Measurements from ENCODE around the gene METRN. TPM values are rescaled to one million over a fixed set of nuclear protein-coding genes. Genes with fewer than 3 reads are reported as not detected.

METRN gene
- total RNA-seq, 6 experiments from 2014 or later = 14.0 to 43.7 (median 26.2) TPM

DNA sequence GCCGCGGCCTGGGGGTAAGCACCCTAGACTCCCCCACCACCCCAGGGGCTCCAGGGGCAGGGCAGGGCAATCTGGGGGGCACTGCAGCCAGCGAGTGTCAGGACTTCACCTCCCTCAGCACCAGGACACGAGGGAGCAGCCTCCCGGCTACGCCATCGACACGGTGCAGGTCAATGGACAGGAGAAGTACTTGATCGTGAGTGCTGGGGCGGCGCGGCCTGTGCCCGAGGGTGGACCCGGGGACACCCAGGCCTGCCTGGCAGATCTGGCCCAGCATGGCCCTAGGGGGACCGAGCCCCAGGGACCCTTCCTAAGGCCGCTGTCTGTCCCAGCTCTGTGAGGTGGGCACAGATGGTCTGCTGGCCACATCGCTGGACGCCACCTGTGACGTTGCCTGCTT is 42.5 kb upstream of the METRN start:
- WGBS (ENCODE audit: insufficient coverage, low coverage, low lambda C conversion rate, missing lambda C conversion rate) = no CpG with 5 or more reads among the region's 19 CpGs
- TF ChIP-seq, protein P1, sequence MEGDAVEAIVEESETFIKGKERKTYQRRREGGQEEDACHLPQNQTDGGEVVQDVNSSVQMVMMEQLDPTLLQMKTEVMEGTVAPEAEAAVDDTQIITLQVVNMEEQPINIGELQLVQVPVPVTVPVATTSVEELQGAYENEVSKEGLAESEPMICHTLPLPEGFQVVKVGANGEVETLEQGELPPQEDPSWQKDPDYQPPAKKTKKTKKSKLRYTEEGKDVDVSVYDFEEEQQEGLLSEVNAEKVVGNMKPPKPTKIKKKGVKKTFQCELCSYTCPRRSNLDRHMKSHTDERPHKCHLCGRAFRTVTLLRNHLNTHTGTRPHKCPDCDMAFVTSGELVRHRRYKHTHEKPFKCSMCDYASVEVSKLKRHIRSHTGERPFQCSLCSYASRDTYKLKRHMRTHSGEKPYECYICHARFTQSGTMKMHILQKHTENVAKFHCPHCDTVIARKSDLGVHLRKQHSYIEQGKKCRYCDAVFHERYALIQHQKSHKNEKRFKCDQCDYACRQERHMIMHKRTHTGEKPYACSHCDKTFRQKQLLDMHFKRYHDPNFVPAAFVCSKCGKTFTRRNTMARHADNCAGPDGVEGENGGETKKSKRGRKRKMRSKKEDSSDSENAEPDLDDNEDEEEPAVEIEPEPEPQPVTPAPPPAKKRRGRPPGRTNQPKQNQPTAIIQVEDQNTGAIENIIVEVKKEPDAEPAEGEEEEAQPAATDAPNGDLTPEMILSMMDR (IDR thresholded peaks at IDR 0.05) = no peak
- no peak for TF ChIP-seq POLR2A (IDR thresholded peaks at IDR 0.05)
- Histone ChIP-seq H3K27ac (no peak overlapping the region), H3K27me3 (no peaks in the 10 kb centered on the region), H3K9me3 (no peaks in the 10 kb centered on the region), H3K4me1 (peaks cover 0 to 14% (median 2%) of the 10 kb centered on the region in 4 donors), H3K36me3 (peaks cover 0 to 43% (median 15%) of the 10 kb centered on the region in 4 donors), H3K4me3 (no peak overlapping the region)
- intact Hi-C loops (cut with DNase I) = no loop called here
- ATAC-seq (no peak), DNase-seq (no peak)

DNA sequence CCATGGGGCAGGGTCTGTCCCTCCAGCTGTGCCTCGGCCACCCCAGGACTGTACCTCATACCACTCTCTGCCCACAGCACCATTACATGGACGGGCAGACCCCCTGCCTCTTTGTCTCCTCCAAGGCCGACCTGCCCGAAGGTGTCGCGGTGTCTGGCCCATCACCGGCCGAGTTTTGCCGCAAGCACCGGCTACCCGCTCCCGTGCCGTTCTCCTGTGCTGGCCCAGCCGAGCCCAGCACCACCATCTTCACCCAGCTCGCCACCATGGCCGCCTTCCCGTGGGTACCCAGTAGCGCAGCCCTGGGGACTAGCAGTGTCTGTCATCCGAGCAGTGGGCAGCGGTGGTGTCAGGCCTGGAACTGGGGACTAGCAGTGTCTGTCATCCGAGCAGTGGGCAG is 42.1 kb upstream of the METRN start:
- no peak for ATAC-seq
- TF ChIP-seq, protein P1 (IDR thresholded peaks at IDR 0.05) = no peak
- TF ChIP-seq POLR2A (IDR thresholded peaks at IDR 0.05) = no peak
- Histone ChIP-seq H3K4me1 (peaks cover 0 to 10% (median 0%) of the 10 kb centered on the region in 4 donors), H3K36me3 (peaks cover 0 to 43% (median 15%) of the 10 kb centered on the region in 4 donors), H3K27me3 (no peaks in the 10 kb centered on the region), H3K9me3 (no peaks in the 10 kb centered on the region), H3K4me3 (no peak overlapping the region), H3K27ac (no peak overlapping the region)
- intact Hi-C loops (cut with DNase I) = no loop called here
- no peak for DNase-seq
- no CpG with 5 or more reads among the region's 21 CpGs for WGBS (ENCODE audit: insufficient coverage, low coverage, low lambda C conversion rate, missing lambda C conversion rate)

DNA sequence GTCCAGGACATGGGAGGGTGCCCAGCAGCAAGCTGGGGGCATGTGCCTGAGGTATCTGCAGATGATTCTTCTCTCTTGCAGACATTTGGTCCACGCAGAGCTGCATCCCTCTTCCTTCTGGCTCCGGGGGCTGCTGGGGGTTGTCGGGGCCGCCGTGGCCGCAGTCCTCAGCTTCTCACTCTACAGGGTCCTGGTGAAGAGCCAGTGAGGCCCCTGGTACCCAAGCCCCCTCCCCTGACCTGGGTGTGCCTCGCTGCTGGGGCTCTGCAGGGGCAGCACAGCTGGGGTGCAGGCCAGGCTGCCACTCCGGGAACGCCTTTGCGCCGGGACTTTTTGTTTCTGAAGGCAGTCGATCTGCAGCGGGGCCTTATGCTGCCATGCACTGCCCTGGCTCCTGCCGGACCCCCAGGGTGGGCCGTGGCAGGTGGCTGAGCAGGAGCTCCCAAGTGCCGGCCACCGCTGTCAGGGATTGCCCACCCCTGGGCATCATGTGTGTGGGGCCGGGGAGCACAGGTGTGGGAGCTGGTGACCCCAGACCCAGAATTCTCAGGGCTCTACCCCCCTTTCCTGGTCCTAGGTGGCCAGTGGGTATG is 41.4 kb upstream of the METRN start:
- ATAC-seq = no peak
- WGBS (ENCODE audit: insufficient coverage, low coverage, low lambda C conversion rate, missing lambda C conversion rate) = no CpG with 5 or more reads among the region's 18 CpGs
- no peak for TF ChIP-seq POLR2A (IDR thresholded peaks at IDR 0.05)
- TF ChIP-seq, protein P1 (IDR thresholded peaks at IDR 0.05) = no peak

DNA sequence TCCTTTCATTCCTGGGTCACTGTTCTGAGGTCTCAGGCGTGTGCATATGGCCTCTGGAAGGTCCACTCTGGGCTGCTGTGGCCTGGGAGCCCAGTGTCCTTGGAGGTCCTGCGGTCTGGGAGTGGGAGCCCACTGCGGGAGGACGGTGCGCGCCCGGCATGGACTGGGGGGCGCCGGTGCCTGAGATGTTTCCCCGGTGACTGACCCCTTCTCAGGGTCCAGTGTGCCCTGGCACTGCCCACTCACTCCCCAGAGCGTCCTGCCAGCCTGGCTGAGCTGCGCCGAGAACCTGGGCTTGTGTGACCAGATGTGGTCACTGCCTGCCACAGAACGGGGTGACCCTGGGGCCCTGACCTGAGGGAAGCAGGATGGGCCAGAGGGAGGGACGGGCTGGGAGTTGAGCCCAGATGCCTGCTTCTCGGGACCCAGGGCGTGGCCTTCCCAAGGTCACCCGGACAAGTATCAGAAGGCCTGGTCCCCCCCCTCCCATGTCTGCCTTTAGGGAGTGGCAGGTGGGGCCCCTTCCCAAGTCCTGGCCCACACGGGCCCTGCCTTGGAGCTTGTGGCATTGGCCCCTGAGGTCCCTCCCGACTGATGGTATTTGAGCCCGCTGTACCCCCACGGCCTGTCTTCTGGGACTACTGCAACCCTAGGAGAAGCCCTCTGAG is 40.6 kb upstream of the METRN start:
- WGBS (ENCODE audit: insufficient coverage, low coverage, low lambda C conversion rate, missing lambda C conversion rate) = 20% methylated on average over 1 of the region's 22 CpGs
- DNase-seq (no peak), ATAC-seq (no peak)
- Histone ChIP-seq H3K36me3 (peaks cover 0 to 43% (median 15%) of the 10 kb centered on the region in 4 donors), H3K27ac (no peak overlapping the region), H3K4me3 (no peak overlapping the region), H3K27me3 (no peaks in the 10 kb centered on the region), H3K4me1 (peaks cover 0 to 7% (median 0%) of the 10 kb centered on the region in 4 donors), H3K9me3 (no peaks in the 10 kb centered on the region)
- TF ChIP-seq POLR2A (IDR thresholded peaks at IDR 0.05) = no peak
- TF ChIP-seq, protein P1 (IDR thresholded peaks at IDR 0.05) = no peak
- intact Hi-C loops (cut with DNase I) = no loop called here

More for the DNA sequence above, 41.4 kb upstream of the METRN start:
- Histone ChIP-seq H3K27me3 (no peaks in the 10 kb centered on the region), H3K4me3 (no peak overlapping the region), H3K4me1 (peaks cover 0 to 10% (median 0%) of the 10 kb centered on the region in 4 donors), H3K36me3 (peaks cover 0 to 43% (median 15%) of the 10 kb centered on the region in 4 donors), H3K27ac (no peak overlapping the region), H3K9me3 (no peaks in the 10 kb centered on the region)
- DNase-seq = no peak
- intact Hi-C loops (cut with DNase I) = no loop called here
